Endodermal cell (in vitro differentiated cells): ENCODE measurements around the gene CSF1. TPM values are rescaled to one million over a fixed set of nuclear protein-coding genes. Genes with fewer than 3 reads are reported as not detected.

Experiments used
- DNase-seq: peaks from one replicate; pipeline ENCODE4 v3.0.0-alpha.2; 2017
- H3K27ac ChIP-seq: 2 replicates; pipeline ENCODE4 v1.5.1; 2013; ENCODE audit warnings: mild to moderate bottlenecking, low read depth, low read length, moderate library complexity
- H3K27me3 ChIP-seq: 2 replicates; pipeline ENCODE4 v1.6.1; 2013; ENCODE audit warnings: mild to moderate bottlenecking, low read length, moderate library complexity; ENCODE audit not compliant: insufficient read depth, control insufficient read depth, poor library complexity, severe bottlenecking
- H3K36me3 ChIP-seq: 2 replicates; pipeline ENCODE4 v1.7.0; 2013; ENCODE audit warnings: mild to moderate bottlenecking, low read length, moderate library complexity; ENCODE audit not compliant: control insufficient read depth, insufficient read depth
- H3K4me1 ChIP-seq: one replicate; pipeline ENCODE4 v1.7.0; 2013; ENCODE audit warnings: low read length; ENCODE audit not compliant: control insufficient read depth, insufficient read depth
- H3K4me3 ChIP-seq: 2 replicates; pipeline ENCODE4 v1.5.1; 2013; ENCODE audit warnings: mild to moderate bottlenecking, low read length, moderate library complexity
- H3K9ac ChIP-seq: 2 replicates; pipeline ENCODE4 v1.6.1; 2013; ENCODE audit warnings: mild to moderate bottlenecking, low read length, moderate library complexity; ENCODE audit not compliant: poor library complexity, severe bottlenecking; ENCODE audit errors: extremely low read depth
- H3K9me3 ChIP-seq: 2 replicates; pipeline ENCODE4 v1.6.1; 2013; ENCODE audit warnings: mild to moderate bottlenecking, low read length, moderate library complexity; ENCODE audit not compliant: control insufficient read depth
- H3K27ac Mint-ChIP-seq: 2 replicates; pipeline ENCODE4 v1.8.0; 2020; ENCODE audit warnings: mixed read lengths
- H3K27me3 Mint-ChIP-seq: 2 replicates; pipeline ENCODE4 v1.8.0; 2021; ENCODE audit warnings: mild to moderate bottlenecking, mixed read lengths; ENCODE audit not compliant: insufficient read depth
- H3K36me3 Mint-ChIP-seq: 2 replicates; pipeline ENCODE4 v1.8.0; 2020; ENCODE audit warnings: low read depth, mixed read lengths
- H3K4me1 Mint-ChIP-seq: 2 replicates; pipeline ENCODE4 v1.8.0; 2020; ENCODE audit warnings: mixed read lengths
- H3K4me3 Mint-ChIP-seq: 2 replicates; pipeline ENCODE4 v1.8.0; 2020; ENCODE audit warnings: mild to moderate bottlenecking, moderate library complexity, mixed read lengths
- H3K9me3 Mint-ChIP-seq: 2 replicates; pipeline ENCODE4 v1.8.0; 2020; ENCODE audit warnings: mild to moderate bottlenecking, mixed read lengths
- WGBS, 2 experiments: methylation state at CpG; one replicate each; pipeline versions ENCODE4 v1.1.5 to v1.1.7; 2013; ENCODE audit warnings: missing lambda C conversion rate in 2 of 2, mixed read lengths in 1 of 2; ENCODE audit not compliant: insufficient coverage in 1 of 2, insufficient read length in 1 of 2; 5-methylcytosine and 5-hydroxymethylcytosine counted together
- total RNA-seq, 2 donors: library from RNA; stranded (reverse); fragmentation: NEBNext Ultra II Directional in 1 of 2; extraction: Animal tissue kit (Norgen Biotek cat#: 25700) in 1 of 2; gene quantifications; 2 replicates in 1 of 2; 3 replicates in 1 of 2; pipeline ENCODE4 v1.2.1, GENCODE V29; 2021
- TF ChIP-seq, protein P1 (sequence below): fragments of 200-600 bp; sonication (generic); conservative IDR thresholded peaks from 2 replicates; pipeline ENCODE4 v1.5.0; 2021; ENCODE audit warnings: antibody characterized with exemption, mild to moderate bottlenecking

CSF1 gene
- total RNA-seq, 2 donors from 2014 or later = 1.0 to 2.1 TPM

DNA sequence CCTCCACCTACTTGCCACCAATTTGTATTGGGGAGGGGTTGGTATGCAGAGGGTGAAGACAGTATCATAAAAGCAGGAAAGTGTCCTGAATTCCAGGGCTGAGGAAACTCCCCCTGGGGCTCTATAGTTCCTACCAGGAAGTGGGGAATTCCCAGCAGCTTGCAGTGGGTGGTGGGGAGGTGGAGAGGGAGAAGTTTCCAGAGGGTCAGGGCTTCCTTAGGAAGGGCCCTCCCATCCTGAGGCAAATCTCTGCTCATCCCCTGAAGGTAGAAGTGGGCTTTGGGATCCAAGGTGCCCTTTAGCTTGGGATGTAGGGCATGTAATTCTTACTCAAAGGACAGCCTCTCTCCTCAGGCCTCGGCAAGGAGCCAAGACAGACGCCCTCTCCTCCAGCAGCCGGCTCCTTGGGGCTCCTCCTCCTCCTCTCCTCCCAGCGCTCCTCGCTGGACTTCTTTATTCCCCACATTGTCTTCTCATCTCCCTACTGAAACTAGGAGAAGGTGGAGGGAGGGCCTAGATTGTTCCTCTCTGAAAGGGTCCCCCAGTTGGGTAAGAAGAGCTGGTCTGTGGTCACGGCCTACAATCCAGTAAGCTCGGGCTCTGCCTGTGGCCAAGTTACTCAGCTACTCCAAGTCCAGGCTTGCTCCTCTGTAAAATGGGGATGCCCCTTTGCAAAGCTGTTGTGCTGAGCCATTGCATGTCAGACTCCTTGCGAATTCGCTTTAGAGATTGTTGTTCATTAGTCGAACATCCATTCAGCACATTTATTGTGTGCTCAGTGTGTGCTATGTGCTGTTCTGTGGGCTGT lies 17.9 kb upstream of the CSF1 start:
- H3K36me3 Mint-ChIP-seq = no peaks in the 10 kb centered on the region
- 92 to 95% methylated on average over 4 to 10 of the region's 10 CpGs for WGBS, 2 experiments
- no peaks in the 10 kb centered on the region for H3K9me3 ChIP-seq
- no peaks in the 10 kb centered on the region for H3K9me3 Mint-ChIP-seq
- no peaks in the 10 kb centered on the region for H3K4me1 ChIP-seq
- TF ChIP-seq, protein P1, sequence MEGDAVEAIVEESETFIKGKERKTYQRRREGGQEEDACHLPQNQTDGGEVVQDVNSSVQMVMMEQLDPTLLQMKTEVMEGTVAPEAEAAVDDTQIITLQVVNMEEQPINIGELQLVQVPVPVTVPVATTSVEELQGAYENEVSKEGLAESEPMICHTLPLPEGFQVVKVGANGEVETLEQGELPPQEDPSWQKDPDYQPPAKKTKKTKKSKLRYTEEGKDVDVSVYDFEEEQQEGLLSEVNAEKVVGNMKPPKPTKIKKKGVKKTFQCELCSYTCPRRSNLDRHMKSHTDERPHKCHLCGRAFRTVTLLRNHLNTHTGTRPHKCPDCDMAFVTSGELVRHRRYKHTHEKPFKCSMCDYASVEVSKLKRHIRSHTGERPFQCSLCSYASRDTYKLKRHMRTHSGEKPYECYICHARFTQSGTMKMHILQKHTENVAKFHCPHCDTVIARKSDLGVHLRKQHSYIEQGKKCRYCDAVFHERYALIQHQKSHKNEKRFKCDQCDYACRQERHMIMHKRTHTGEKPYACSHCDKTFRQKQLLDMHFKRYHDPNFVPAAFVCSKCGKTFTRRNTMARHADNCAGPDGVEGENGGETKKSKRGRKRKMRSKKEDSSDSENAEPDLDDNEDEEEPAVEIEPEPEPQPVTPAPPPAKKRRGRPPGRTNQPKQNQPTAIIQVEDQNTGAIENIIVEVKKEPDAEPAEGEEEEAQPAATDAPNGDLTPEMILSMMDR = no peak
- H3K27me3 Mint-ChIP-seq = peaks cover 7% of the 10 kb centered on the region
- no peak overlapping the region for H3K4me3 ChIP-seq
- DNase-seq = no peak
- H3K4me3 Mint-ChIP-seq = no peak overlapping the region
- H3K27ac ChIP-seq = no peak overlapping the region
- no peak overlapping the region for H3K9ac ChIP-seq
- no peaks in the 10 kb centered on the region for H3K36me3 ChIP-seq
- H3K27me3 ChIP-seq = no peaks in the 10 kb centered on the region
- no peaks in the 10 kb centered on the region for H3K4me1 Mint-ChIP-seq
- no peak overlapping the region for H3K27ac Mint-ChIP-seq

DNA sequence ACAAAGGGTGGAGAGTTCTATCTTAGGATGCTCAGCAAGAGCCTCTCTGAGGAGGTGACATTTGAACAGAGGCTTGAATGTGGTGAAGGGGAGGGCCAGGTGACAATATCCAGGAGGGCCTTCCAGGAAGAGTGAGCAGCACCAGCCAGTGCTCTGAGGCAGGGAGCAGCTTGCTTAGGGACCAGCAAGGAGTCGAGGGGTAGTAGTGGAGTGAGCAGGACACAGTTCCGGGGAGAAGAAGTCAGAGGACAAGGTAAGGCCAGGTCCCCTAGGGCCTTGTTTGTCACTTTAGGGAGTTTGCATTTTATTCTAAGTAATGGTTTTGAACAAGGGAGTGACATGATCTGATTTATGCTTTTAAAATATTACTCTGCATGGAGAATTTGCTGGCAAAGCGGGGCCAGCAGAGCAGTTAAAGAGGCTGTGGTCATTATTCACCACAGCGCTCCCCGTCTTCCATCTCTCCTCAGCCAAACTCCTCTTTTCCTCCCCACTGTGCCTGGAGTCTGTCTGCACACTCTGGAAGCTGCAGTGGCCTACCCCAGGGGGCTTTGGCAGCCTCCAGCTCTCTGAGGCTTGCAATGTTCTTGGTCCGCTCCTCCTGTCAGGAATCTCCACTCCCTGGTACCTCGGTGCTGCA lies 17.0 kb upstream of the CSF1 start:
- 88 to 96% methylated on average over 7 of the region's 7 CpGs for WGBS, 2 experiments
- no peaks in the 10 kb centered on the region for H3K9me3 Mint-ChIP-seq

DNA sequence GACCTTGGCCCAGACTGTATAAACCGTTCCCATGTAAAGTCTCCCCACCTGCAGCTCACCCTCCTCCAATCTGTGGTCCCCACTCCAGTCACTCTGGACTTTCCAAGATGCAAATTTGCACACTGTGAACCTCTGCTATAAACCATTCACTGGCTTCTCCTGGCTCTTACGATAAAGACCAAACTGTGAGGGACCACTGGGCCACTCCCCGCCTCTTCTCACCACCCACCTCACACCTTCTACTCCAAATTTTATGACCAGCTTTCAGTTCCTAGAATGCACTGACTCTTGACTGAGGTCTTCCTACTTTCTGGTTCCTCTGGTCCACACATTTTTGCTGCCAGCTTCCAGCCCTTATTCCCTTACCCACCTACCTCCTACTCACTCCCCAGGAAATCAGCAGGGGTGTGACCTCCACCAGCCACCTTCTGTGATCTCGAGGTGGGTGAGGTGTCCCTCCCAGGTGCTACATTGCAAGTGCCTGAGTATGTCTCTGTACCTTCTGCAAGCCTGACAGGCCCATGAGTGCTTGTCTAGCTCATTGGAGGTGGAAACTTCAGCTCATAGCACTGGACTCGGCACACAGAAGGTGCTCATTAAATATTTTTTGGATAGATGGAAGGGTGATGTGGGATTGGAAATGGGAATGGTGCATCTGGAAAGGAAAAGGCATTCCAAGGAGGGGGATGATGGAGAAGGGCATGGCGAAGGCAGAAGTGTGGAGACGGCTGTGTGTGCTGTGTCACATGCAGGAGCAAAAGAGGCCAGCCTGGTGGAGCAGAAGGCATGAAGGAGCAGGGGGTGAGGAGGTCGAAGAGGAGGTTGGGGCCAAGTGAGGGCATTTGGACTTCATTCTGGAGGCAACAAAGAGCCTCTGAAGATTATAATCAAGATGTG lies 15.6 kb upstream of the CSF1 start:
- Mint-ChIP-seq H3K27me3 (peaks cover 4% of the 10 kb centered on the region), H3K9me3 (no peaks in the 10 kb centered on the region), H3K4me1 (no peaks in the 10 kb centered on the region), H3K36me3 (no peaks in the 10 kb centered on the region), H3K4me3 (no peak overlapping the region), H3K27ac (no peak overlapping the region)
- Histone ChIP-seq H3K9me3 (no peaks in the 10 kb centered on the region), H3K9ac (no peak overlapping the region), H3K4me3 (no peak overlapping the region), H3K4me1 (no peaks in the 10 kb centered on the region), H3K27ac (no peak overlapping the region), H3K27me3 (no peaks in the 10 kb centered on the region), H3K36me3 (no peaks in the 10 kb centered on the region)
- 84 to 93% methylated on average over 5 to 8 of the region's 8 CpGs for WGBS, 2 experiments
- DNase-seq = no peak
- TF ChIP-seq, protein P1 = no peak

More for the DNA sequence above, 17.0 kb upstream of the CSF1 start:
- H3K4me3 Mint-ChIP-seq = no peak overlapping the region
- DNase-seq = no peak
- no peak overlapping the region for H3K27ac Mint-ChIP-seq
- Histone ChIP-seq H3K27ac (no peak overlapping the region), H3K36me3 (no peaks in the 10 kb centered on the region), H3K27me3 (no peaks in the 10 kb centered on the region), H3K9me3 (no peaks in the 10 kb centered on the region), H3K9ac (no peak overlapping the region), H3K4me3 (no peak overlapping the region), H3K4me1 (no peaks in the 10 kb centered on the region)
- no peaks in the 10 kb centered on the region for H3K4me1 Mint-ChIP-seq
- H3K27me3 Mint-ChIP-seq = peaks cover 4% of the 10 kb centered on the region
- TF ChIP-seq, protein P1 = no peak
- H3K36me3 Mint-ChIP-seq = no peaks in the 10 kb centered on the region
